H4 (cell line): ENCODE results near the gene ANGPTL3. TPM values are rescaled to one million over a fixed set of nuclear protein-coding genes. Genes with fewer than 3 reads are reported as not detected.

Experiments
- DNase-seq: peaks from one replicate; pipeline ENCODE4 v3.0.0-alpha.2; 2015; ENCODE audit warnings: low spot score
- total RNA-seq: library from RNA; depleted of rRNA; stranded (reverse); fragments of >200 nt; shearing (Covaris generic); gene quantifications from 2 replicates; pipeline ENCODE4 v1.2.3, GENCODE V29; 2014; rRNA removed

ANGPTL3 gene
- total RNA-seq, 1 experiment from 2014 or later, result not detected

DNA sequence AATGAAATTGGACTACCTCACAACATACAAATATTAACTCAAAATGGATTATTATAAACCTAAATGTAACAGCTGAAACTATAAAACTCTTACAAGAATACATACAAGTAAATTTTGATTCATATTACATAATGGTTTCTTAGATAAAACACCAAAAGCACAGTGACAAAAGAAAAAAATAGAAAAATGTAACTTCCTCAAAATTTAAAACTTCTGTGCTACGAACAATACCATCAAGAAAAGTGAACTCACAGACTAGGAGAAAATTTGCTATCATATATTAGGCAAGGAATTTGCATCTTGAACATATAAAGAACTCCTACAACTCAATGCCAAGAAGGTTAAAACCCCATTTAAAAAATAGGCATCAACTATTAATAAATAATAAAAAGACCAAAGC lies 31.2 kb downstream of the ANGPTL3 start:
- no peak for DNase-seq

GRCh38 chr1:62637392-62638105 lies 40.2 kb downstream of the ANGPTL3 start:
- DNase-seq, result no peak

GRCh38 chr1:62643283-62643682 lies 46.0 kb downstream of the ANGPTL3 start:
- DNase-seq, result no peak

- DNase-seq, result no peak
Measured at GRCh38 chr1:62652387-62652786, 55.1 kb downstream of the ANGPTL3 start.

DNA sequence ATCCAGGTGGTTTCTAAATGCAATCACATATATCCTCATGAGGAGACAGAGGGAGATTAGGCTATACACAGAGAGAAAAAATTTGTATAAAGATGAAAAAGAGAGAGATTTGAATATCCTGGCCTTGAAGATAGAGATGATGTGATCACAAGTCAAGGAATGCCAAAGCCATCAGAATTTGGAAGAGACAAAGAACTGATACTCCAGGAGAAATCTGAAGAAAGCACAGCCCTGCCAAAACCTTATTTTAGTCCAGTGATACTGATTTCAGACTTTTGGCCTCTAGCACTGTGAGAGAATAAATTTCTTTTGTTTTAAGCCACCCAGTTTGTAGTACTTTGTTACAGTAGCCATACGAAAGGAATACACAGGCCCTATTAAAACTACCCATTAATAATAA lies 57.4 kb downstream of the ANGPTL3 start:
- DNase-seq, result no peak

Other genes starting within 250 kb of the ANGPTL3 start
- 55.4 and 63.2 TPM in 2 replicates for gene USP1, start 160.5 kb upstream of the ANGPTL3 start, total RNA-seq
- gene DOCK7, start 90.9 kb downstream of the ANGPTL3 start, total RNA-seq, result 35.8 and 42.4 TPM in 2 replicates
- 14.1 and 19.3 TPM in 2 replicates for gene ATG4C, start 186.6 kb downstream of the ANGPTL3 start, total RNA-seq